ENCODE results near the gene HAUS1. TPM values are rescaled to one million over a fixed set of nuclear protein-coding genes. Genes with fewer than 3 reads are reported as not detected.

Gene HAUS1
- total RNA-seq, 1 donor from 2014 or later, result 23.5 TPM

DNA sequence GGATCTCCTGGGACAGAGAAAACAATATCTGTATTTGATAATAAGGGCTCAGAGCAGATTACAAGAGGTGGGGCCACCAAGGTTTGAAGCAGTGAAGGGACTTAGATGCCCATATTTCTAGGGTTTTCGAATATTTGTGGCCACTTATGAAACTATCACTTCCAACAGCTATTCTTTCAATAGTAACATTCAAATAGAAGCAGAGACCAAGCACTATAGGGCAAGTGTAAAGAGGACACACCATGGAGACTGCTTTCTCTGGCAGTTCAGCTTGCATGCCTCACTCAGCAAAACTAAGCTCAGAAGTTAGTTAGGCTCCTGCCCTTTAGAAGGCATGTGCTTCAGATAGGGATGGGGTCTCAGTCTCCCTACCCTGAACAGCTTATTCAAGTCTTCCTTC lies 42.4 kb upstream of the HAUS1 start:
- no peak for TF ChIP-seq EZH2 (IDR thresholded peaks at IDR 0.05; ENCODE audit: insufficient read depth, low read length)
- TF ChIP-seq, protein P1, sequence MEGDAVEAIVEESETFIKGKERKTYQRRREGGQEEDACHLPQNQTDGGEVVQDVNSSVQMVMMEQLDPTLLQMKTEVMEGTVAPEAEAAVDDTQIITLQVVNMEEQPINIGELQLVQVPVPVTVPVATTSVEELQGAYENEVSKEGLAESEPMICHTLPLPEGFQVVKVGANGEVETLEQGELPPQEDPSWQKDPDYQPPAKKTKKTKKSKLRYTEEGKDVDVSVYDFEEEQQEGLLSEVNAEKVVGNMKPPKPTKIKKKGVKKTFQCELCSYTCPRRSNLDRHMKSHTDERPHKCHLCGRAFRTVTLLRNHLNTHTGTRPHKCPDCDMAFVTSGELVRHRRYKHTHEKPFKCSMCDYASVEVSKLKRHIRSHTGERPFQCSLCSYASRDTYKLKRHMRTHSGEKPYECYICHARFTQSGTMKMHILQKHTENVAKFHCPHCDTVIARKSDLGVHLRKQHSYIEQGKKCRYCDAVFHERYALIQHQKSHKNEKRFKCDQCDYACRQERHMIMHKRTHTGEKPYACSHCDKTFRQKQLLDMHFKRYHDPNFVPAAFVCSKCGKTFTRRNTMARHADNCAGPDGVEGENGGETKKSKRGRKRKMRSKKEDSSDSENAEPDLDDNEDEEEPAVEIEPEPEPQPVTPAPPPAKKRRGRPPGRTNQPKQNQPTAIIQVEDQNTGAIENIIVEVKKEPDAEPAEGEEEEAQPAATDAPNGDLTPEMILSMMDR (IDR thresholded peaks at IDR 0.05; ENCODE audit: insufficient read depth, low read depth, low read length), result no peak
- Histone ChIP-seq H3K4me1 (ENCODE audit: insufficient read depth, low read length) (no peaks in the 10 kb centered on the region), H3K27ac (ENCODE audit: low read depth, low read length) (no peak overlapping the region), H3K9me3 (ENCODE audit: insufficient read depth, low read depth, low read length) (no peaks in the 10 kb centered on the region), H2AFZ (ENCODE audit: low read depth, low read length) (no peak overlapping the region), H4K20me1 (ENCODE audit: insufficient read depth, low read length) (no peaks in the 10 kb centered on the region), H3K27me3 (ENCODE audit: insufficient read depth, low read length) (no peaks in the 10 kb centered on the region), H3K4me2 (ENCODE audit: low read length) (no peak overlapping the region), H3K79me2 (ENCODE audit: insufficient read depth, low read length) (no peaks in the 10 kb centered on the region), H3K36me3 (ENCODE audit: insufficient read depth, low read length) (no peaks in the 10 kb centered on the region), H3K9ac (ENCODE audit: low read length) (no peak overlapping the region), H3K4me3 (ENCODE audit: insufficient read depth, low read depth, low read length) (no peak overlapping the region)
- Mint-ChIP-seq H3K4me1 (ENCODE audit: low read depth, unreplicated experiment) (peaks cover 2% of the 10 kb centered on the region), H3K4me3 (ENCODE audit: unreplicated experiment) (no peak overlapping the region), H3K36me3 (ENCODE audit: low read depth, unreplicated experiment) (peaks cover 2% of the 10 kb centered on the region), H3K27me3 (ENCODE audit: low read depth, unreplicated experiment) (no peaks in the 10 kb centered on the region), H3K9me3 (ENCODE audit: unreplicated experiment) (no peaks in the 10 kb centered on the region), H3K27ac (ENCODE audit: unreplicated experiment) (no peak overlapping the region)
- FAIRE-seq (no peak), DNase-seq (ENCODE audit: low read depth) (no peak)

DNA sequence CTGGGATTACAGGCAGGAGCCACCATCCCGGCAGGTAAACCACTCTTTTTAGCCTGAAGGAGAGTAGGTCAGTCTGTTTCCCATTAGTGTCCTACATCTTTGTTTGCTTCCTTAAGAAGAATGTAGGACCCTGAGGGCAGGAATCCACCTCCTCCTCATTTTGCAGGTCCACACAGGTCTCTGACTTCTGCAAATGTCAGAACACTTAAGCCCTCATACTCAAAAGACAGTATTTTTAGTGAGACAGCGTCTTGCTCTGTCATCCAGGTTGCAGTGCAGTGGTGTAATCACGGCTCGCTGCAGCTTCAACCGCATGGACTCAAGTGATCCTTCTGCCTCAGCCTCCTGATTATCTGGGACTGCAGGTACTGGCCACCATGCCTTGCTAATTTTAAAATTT lies 41.4 kb upstream of the HAUS1 start:
- H3K27me3 Mint-ChIP-seq (ENCODE audit: low read depth, unreplicated experiment), result no peaks in the 10 kb centered on the region
- FAIRE-seq (no peak), DNase-seq (ENCODE audit: low read depth) (no peak)
- H4K20me1 ChIP-seq (ENCODE audit: insufficient read depth, low read length), result no peaks in the 10 kb centered on the region
- no peak overlapping the region for H3K4me2 ChIP-seq (ENCODE audit: low read length)
- H3K4me3 Mint-ChIP-seq (ENCODE audit: unreplicated experiment), result no peak overlapping the region
- peaks cover 2% of the 10 kb centered on the region for H3K4me1 Mint-ChIP-seq (ENCODE audit: low read depth, unreplicated experiment)
- no peak overlapping the region for H3K9ac ChIP-seq (ENCODE audit: low read length)
- H3K4me1 ChIP-seq (ENCODE audit: insufficient read depth, low read length), result no peaks in the 10 kb centered on the region
- no peaks in the 10 kb centered on the region for H3K9me3 Mint-ChIP-seq (ENCODE audit: unreplicated experiment)
- H3K4me3 ChIP-seq (ENCODE audit: insufficient read depth, low read depth, low read length), result no peak overlapping the region
- no peak overlapping the region for H3K27ac ChIP-seq (ENCODE audit: low read depth, low read length)
- no peaks in the 10 kb centered on the region for H3K36me3 ChIP-seq (ENCODE audit: insufficient read depth, low read length)
- H3K27ac Mint-ChIP-seq (ENCODE audit: unreplicated experiment), result no peak overlapping the region
- no peaks in the 10 kb centered on the region for H3K79me2 ChIP-seq (ENCODE audit: insufficient read depth, low read length)
- peaks cover 4% of the 10 kb centered on the region for H3K36me3 Mint-ChIP-seq (ENCODE audit: low read depth, unreplicated experiment)
- TF ChIP-seq, protein P1 (IDR thresholded peaks at IDR 0.05; ENCODE audit: insufficient read depth, low read depth, low read length), result no peak
- TF ChIP-seq EZH2 (IDR thresholded peaks at IDR 0.05; ENCODE audit: insufficient read depth, low read length), result no peak
- no peaks in the 10 kb centered on the region for H3K27me3 ChIP-seq (ENCODE audit: insufficient read depth, low read length)
- no peak overlapping the region for H2AFZ ChIP-seq (ENCODE audit: low read depth, low read length)
- no peaks in the 10 kb centered on the region for H3K9me3 ChIP-seq (ENCODE audit: insufficient read depth, low read depth, low read length)

DNA sequence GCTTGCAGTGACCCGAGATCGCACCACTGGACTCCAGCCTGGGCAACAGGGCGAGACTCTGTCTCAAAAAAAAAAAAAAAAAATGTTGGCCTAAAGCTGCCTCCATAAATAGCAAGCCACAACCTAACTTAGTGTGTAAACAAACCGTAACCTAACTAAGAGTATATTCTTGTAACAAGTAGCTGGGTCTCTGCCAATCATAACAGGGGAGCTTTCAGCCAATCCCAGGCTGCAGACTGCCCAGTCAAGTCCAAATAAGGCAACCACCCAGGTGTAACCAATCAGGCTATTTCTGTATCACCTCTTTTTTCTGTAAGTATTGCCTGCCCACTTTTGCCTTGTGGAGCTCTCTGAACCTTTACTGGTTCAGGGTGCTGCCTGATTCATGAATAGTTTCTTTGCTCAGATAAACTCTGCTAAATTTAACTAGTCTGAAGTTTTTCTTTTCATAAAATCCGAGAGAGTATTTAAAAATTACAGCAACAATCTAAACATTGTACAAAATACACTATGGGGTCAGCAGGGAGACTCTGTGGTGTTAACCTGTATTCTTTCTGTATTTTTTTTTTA lies 36.7 kb upstream of the HAUS1 start:
- H3K27ac ChIP-seq (ENCODE audit: low read depth, low read length), result no peak overlapping the region

More for the DNA sequence above, 36.7 kb upstream of the HAUS1 start:
- no peaks in the 10 kb centered on the region for H3K9me3 ChIP-seq (ENCODE audit: insufficient read depth, low read depth, low read length)
- peaks cover 10% of the 10 kb centered on the region for H3K4me1 Mint-ChIP-seq (ENCODE audit: low read depth, unreplicated experiment)
- H3K27me3 ChIP-seq (ENCODE audit: insufficient read depth, low read length), result no peaks in the 10 kb centered on the region
- DNase-seq (ENCODE audit: low read depth) (no peak), FAIRE-seq (no peak)
- H4K20me1 ChIP-seq (ENCODE audit: insufficient read depth, low read length), result no peaks in the 10 kb centered on the region
- no peaks in the 10 kb centered on the region for H3K36me3 ChIP-seq (ENCODE audit: insufficient read depth, low read length)
- peaks cover 11% of the 10 kb centered on the region for H3K79me2 ChIP-seq (ENCODE audit: insufficient read depth, low read length)
- H3K4me1 ChIP-seq (ENCODE audit: insufficient read depth, low read length), result peaks cover 15% of the 10 kb centered on the region
- H3K4me3 ChIP-seq (ENCODE audit: insufficient read depth, low read depth, low read length), result no peak overlapping the region
- no peaks in the 10 kb centered on the region for H3K9me3 Mint-ChIP-seq (ENCODE audit: unreplicated experiment)
- H3K4me2 ChIP-seq (ENCODE audit: low read length), result no peak overlapping the region
- peaks cover 4% of the 10 kb centered on the region for H3K36me3 Mint-ChIP-seq (ENCODE audit: low read depth, unreplicated experiment)
- H3K27ac Mint-ChIP-seq (ENCODE audit: unreplicated experiment), result no peak overlapping the region
- H2AFZ ChIP-seq (ENCODE audit: low read depth, low read length), result no peak overlapping the region
- H3K27me3 Mint-ChIP-seq (ENCODE audit: low read depth, unreplicated experiment), result no peaks in the 10 kb centered on the region
- no peak for TF ChIP-seq EZH2 (IDR thresholded peaks at IDR 0.05; ENCODE audit: insufficient read depth, low read length)
- TF ChIP-seq, protein P1 (IDR thresholded peaks at IDR 0.05; ENCODE audit: insufficient read depth, low read depth, low read length), result no peak
- H3K9ac ChIP-seq (ENCODE audit: low read length), result no peak overlapping the region
- H3K4me3 Mint-ChIP-seq (ENCODE audit: unreplicated experiment), result no peak overlapping the region
